ENCODE measurements around the gene NCOA7.

Gene NCOA7

DNA sequence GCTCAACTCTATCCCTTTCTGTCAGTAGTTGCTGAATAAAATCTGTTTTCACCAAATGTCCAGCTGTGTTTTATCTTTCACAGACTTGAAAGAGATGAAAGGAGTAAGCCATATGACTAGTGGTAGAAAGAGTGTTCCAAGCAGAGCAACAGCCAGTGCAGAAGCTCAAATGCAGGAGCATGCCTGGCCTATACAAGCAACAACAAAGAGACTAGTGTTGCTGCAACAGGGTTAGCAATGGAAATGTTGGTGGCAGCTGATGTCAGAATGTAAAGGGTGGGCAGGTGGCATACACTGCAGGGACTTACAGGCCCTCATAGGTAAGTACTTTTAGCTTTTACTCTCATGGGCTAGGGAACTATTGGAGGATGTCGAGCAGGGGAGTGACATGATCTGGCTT is 160.6 kb downstream of the NCOA7 start:
- Histone ChIP-seq H3K4me2 (no peak overlapping the region), H4K20me1 (ENCODE audit: insufficient read depth) (no peaks in the 10 kb centered on the region), H3K4me1 (ENCODE audit: low read depth, poor library complexity, severe bottlenecking) (peaks cover 6% of the 10 kb centered on the region), H3K27me3 (ENCODE audit: insufficient read depth, low read depth) (no peaks in the 10 kb centered on the region), H3K27ac (no peak overlapping the region), H3K79me2 (ENCODE audit: insufficient read depth, low read depth) (no peaks in the 10 kb centered on the region), H3K4me3 (IDR thresholded peaks at IDR 0.05; ENCODE audit: insufficient read depth, low read depth, low read length) (no peak overlapping the region), H3K9ac (no peak overlapping the region), H3K36me3 (ENCODE audit: insufficient read depth) (no peaks in the 10 kb centered on the region), H2AFZ (ENCODE audit: low read depth) (no peak overlapping the region)
- TF ChIP-seq, protein P1, sequence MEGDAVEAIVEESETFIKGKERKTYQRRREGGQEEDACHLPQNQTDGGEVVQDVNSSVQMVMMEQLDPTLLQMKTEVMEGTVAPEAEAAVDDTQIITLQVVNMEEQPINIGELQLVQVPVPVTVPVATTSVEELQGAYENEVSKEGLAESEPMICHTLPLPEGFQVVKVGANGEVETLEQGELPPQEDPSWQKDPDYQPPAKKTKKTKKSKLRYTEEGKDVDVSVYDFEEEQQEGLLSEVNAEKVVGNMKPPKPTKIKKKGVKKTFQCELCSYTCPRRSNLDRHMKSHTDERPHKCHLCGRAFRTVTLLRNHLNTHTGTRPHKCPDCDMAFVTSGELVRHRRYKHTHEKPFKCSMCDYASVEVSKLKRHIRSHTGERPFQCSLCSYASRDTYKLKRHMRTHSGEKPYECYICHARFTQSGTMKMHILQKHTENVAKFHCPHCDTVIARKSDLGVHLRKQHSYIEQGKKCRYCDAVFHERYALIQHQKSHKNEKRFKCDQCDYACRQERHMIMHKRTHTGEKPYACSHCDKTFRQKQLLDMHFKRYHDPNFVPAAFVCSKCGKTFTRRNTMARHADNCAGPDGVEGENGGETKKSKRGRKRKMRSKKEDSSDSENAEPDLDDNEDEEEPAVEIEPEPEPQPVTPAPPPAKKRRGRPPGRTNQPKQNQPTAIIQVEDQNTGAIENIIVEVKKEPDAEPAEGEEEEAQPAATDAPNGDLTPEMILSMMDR (conservative IDR thresholded peaks at IDR 0.05; ENCODE audit: low read depth, low read length) = no peak

DNA sequence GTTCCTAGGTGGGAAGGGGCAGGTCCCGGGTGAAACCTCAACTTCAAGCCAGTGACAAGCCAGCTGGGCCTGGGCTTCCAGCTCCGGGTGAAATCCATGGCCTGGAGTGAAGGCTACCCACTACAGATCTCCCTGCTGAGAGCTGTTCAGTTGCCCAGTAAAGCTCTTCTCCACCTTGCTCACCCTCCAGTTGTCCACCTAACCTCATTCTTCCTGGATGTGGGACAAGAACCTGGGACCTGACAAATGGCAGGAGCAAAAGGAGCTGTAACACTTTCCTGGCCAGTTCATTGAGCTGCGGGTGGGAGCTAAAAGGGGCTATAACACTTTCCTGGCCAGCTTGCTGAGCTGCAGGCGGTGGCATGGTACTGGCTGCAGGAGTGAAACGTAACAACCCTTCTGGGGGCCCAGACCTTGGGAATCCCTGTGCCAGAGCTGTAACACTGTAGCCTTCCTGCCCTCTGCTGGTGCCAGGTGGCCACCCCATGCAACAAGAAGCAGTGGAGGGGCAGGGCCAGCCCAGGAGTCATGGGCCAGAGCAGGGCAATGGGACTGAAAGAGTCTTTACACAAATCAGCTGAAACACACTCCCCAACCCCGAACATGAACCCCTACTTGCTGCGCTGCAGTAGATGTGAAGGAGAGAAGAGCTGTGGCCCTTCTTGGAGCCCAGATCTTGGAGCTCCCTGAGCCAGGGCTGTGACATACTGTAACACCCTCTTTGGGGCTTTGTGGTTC is 162.2 kb downstream of the NCOA7 start:
- Histone ChIP-seq H3K36me3 (ENCODE audit: insufficient read depth) (no peaks in the 10 kb centered on the region), H4K20me1 (ENCODE audit: insufficient read depth) (no peaks in the 10 kb centered on the region), H3K27me3 (ENCODE audit: insufficient read depth, low read depth) (no peaks in the 10 kb centered on the region), H3K9ac (no peak overlapping the region), H3K4me1 (ENCODE audit: low read depth, poor library complexity, severe bottlenecking) (peaks cover 11% of the 10 kb centered on the region), H3K4me3 (IDR thresholded peaks at IDR 0.05; ENCODE audit: insufficient read depth, low read depth, low read length) (no peak overlapping the region), H2AFZ (ENCODE audit: low read depth) (no peak overlapping the region), H3K79me2 (ENCODE audit: insufficient read depth, low read depth) (no peaks in the 10 kb centered on the region; the same call in 1 of the 2 replicates), H3K27ac (no peak overlapping the region), H3K4me2 (no peak overlapping the region)
- TF ChIP-seq, protein P1 (conservative IDR thresholded peaks at IDR 0.05; ENCODE audit: low read depth, low read length) = no peak

DNA sequence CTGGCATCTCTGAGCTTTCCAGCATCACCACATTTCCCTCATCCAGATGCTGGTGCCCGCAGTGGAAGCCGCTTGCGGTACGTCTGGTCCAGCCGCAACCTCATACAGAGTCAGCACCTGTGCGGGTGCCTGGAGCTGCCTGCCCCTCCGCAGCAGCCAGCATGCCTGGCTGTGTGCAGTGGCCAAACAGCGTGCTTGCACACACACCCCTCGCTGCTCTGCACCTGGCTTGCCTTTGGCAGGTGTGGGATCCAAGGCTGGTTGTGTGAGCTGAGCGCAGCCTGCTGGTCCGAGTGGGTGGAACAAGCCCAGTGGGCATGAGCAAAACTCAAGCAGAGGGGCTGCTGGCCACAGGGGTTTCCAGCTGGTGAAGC is 162.7 kb downstream of the NCOA7 start:
- Histone ChIP-seq H3K4me1 (ENCODE audit: low read depth, poor library complexity, severe bottlenecking) (peaks cover 12% of the 10 kb centered on the region), H3K79me2 (ENCODE audit: insufficient read depth, low read depth) (no peaks in the 10 kb centered on the region; the same call in 1 of the 2 replicates), H4K20me1 (ENCODE audit: insufficient read depth) (no peaks in the 10 kb centered on the region), H3K4me3 (IDR thresholded peaks at IDR 0.05; ENCODE audit: insufficient read depth, low read depth, low read length) (no peak overlapping the region), H3K36me3 (ENCODE audit: insufficient read depth) (no peaks in the 10 kb centered on the region), H2AFZ (ENCODE audit: low read depth) (no peak overlapping the region), H3K9ac (no peak overlapping the region), H3K4me2 (no peak overlapping the region), H3K27me3 (ENCODE audit: insufficient read depth, low read depth) (no peaks in the 10 kb centered on the region), H3K27ac (no peak overlapping the region)
- TF ChIP-seq, protein P1 (conservative IDR thresholded peaks at IDR 0.05; ENCODE audit: low read depth, low read length) = no peak

DNA sequence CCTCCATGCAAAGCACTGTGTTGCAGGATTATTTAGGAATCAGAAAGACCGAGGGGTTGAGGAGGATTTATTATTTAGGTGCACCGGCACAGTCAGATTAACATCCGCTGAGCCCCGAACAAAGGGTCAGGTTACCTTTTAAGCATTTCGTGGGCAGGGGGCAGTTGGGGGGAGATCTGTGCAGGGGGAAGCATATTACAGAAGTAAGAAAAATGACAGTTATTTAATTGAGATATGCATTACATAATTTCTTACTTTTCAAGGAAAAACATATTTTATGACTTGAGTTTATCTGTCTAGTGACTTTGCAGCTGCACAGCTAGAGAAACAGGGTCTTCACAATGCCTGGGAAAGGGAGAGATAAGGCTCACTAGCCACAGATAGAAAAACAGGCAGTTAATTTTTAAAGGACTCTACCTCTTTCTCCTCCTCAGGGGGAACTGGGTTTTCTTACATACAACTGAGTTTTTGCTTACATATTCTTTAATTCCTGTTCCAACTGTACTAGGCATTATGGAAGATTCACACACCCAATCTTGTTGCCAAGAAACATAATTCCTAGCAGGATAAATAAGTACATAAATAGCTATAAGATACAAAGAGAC is 164.1 kb downstream of the NCOA7 start:
- TF ChIP-seq, protein P1 (conservative IDR thresholded peaks at IDR 0.05; ENCODE audit: low read depth, low read length) = no peak
- Histone ChIP-seq H3K36me3 (ENCODE audit: insufficient read depth) (no peaks in the 10 kb centered on the region), H4K20me1 (ENCODE audit: insufficient read depth) (no peaks in the 10 kb centered on the region), H3K4me1 (ENCODE audit: low read depth, poor library complexity, severe bottlenecking) (peaks cover 12% of the 10 kb centered on the region), H3K4me2 (no peak overlapping the region), H3K79me2 (ENCODE audit: insufficient read depth, low read depth) (no peaks in the 10 kb centered on the region; the same call in 1 of the 2 replicates), H3K9ac (no peak overlapping the region), H3K27me3 (ENCODE audit: insufficient read depth, low read depth) (no peaks in the 10 kb centered on the region), H3K4me3 (IDR thresholded peaks at IDR 0.05; ENCODE audit: insufficient read depth, low read depth, low read length) (no peak overlapping the region), H2AFZ (ENCODE audit: low read depth) (no peak overlapping the region), H3K27ac (no peak overlapping the region)
